H1 (cell line): Measurements from ENCODE around the gene CACNB1.

ENCODE experiments used
- CTCF ChIP-seq, 3 experiments: IDR thresholded peaks; 1 replicate in 2 of 3; 2 replicates in 1 of 3; pipeline versions ENCODE4 v1.5.1 to v1.6.1; 2011; ENCODE audit warnings: low read length in 3 of 3, mild to moderate bottlenecking in 3 of 3, inconsistent platforms in 2 of 3, low read depth in 1 of 3, moderate library complexity in 1 of 3; ENCODE audit not compliant: insufficient read depth in 1 of 3; ENCODE audit errors: control extremely low read depth in 1 of 3
- EP300 ChIP-seq, 2 experiments: IDR thresholded peaks; 1 replicate in 1 of 2; 2 replicates in 1 of 2; pipeline ENCODE4 v1.6.1; 2011 to 2012; ENCODE audit warnings: low read depth in 2 of 2, low read length in 2 of 2, mild to moderate bottlenecking in 2 of 2, borderline replicate concordance in 1 of 2, inconsistent platforms in 1 of 2, moderate library complexity in 1 of 2
- EZH2 ChIP-seq: fragments of 200-600 bp; sonication (generic); IDR thresholded peaks from 2 replicates; pipeline ENCODE4 v1.7.1; 2012; ENCODE audit warnings: low read depth, mild to moderate bottlenecking, moderate library complexity, low read length, inconsistent platforms; ENCODE audit not compliant: severe bottlenecking
- JUND ChIP-seq: IDR thresholded peaks from 2 replicates; pipeline ENCODE4 v1.6.1; 2011; ENCODE audit warnings: mild to moderate bottlenecking, improper control_type of control experiment, low read length
- MAFK ChIP-seq: IDR thresholded peaks from 2 replicates; pipeline ENCODE4 v1.6.1; 2012; ENCODE audit warnings: low read depth, mild to moderate bottlenecking, improper control_type of control experiment, low read length
- MAX ChIP-seq: IDR thresholded peaks from 2 replicates; pipeline ENCODE4 v1.6.1; 2012; ENCODE audit warnings: inconsistent platforms
- NRF1 ChIP-seq: IDR thresholded peaks from 2 replicates; pipeline ENCODE4 v1.6.1; 2011; ENCODE audit warnings: mild to moderate bottlenecking, low read depth, low read length, improper control_type of control experiment
- PHF8 ChIP-seq: fragments of 200-600 bp; sonication (generic); conservative IDR thresholded peaks from 2 replicates; pipeline ENCODE4 v1.7.1; 2012; ENCODE audit warnings: low read depth, mild to moderate bottlenecking, inconsistent platforms, low read length, moderate library complexity
- POLR2A ChIP-seq, 2 experiments: IDR thresholded peaks; 1 replicate in 1 of 2; 2 replicates in 1 of 2; pipeline ENCODE4 v1.6.1; 2011; ENCODE audit warnings: low read depth in 2 of 2, low read length in 2 of 2, mild to moderate bottlenecking in 2 of 2; ENCODE audit errors: control extremely low read depth in 1 of 2
- POLR2AphosphoS5 ChIP-seq: IDR thresholded peaks from 2 replicates; pipeline ENCODE4 v1.6.1; 2011; ENCODE audit warnings: low read depth, low read length
- SRF ChIP-seq: IDR thresholded peaks from 2 replicates; pipeline ENCODE4 v1.6.1; 2011; ENCODE audit warnings: mild to moderate bottlenecking, low read depth, low read length, moderate library complexity
- USF2 ChIP-seq: IDR thresholded peaks from 2 replicates; pipeline ENCODE4 v1.6.1; 2011; ENCODE audit warnings: low read length, improper control_type of control experiment

GRCh38 chr17:39225959-39226683 is 28.7 kb upstream of the CACNB1 start:
- TF ChIP-seq POLR2A (IDR thresholded peaks at IDR 0.05; ENCODE audit: control extremely low read depth in 1 of 2, low read depth in 2 of 2, low read length in 2 of 2) = no peak
- no peak for TF ChIP-seq EZH2
- TF ChIP-seq CTCF (IDR thresholded peaks at IDR 0.05; ENCODE audit: control extremely low read depth in 1 of 3, insufficient read depth in 1 of 3, low read depth in 1 of 3, low read length in 3 of 3) = no peak
- peak; percentile 42 for TF ChIP-seq NRF1
- no peak for TF ChIP-seq POLR2AphosphoS5
- TF ChIP-seq EP300 (IDR thresholded peaks at IDR 0.05; ENCODE audit: borderline replicate concordance in 1 of 2, low read depth in 2 of 2, low read length in 2 of 2) = no peak
- no peak for TF ChIP-seq SRF
- no peak for TF ChIP-seq USF2
- no peak for TF ChIP-seq PHF8
- TF ChIP-seq MAFK = no peak
- TF ChIP-seq JUND = no peak
- TF ChIP-seq MAX = no peak
